ENCODE results near the gene MALRD1. TPM values are rescaled to one million over a fixed set of nuclear protein-coding genes. Genes with fewer than 3 reads are reported as not detected.

Gene MALRD1
- total RNA-seq, 2 experiments from 2014 or later: 0.36 to 0.56 TPM

- H3K4me3 Mint-ChIP-seq: no peak overlapping the region
- no peaks in the 10 kb centered on the region for H3K9me3 Mint-ChIP-seq
- no peak for DNase-seq
- H3K4me1 Mint-ChIP-seq: no peaks in the 10 kb centered on the region
- no peaks in the 10 kb centered on the region for H3K36me3 Mint-ChIP-seq
- no peak overlapping the region for H3K27ac Mint-ChIP-seq
- H3K27me3 Mint-ChIP-seq: no peaks in the 10 kb centered on the region
These were observed 607.9 kb downstream of the MALRD1 start for GRCh38 chr10:19656420-19657042.

- Mint-ChIP-seq H3K27me3 (no peaks in the 10 kb centered on the region), H3K27ac (no peak overlapping the region), H3K4me3 (no peak overlapping the region), H3K4me1 (no peaks in the 10 kb centered on the region), H3K9me3 (no peaks in the 10 kb centered on the region), H3K36me3 (no peaks in the 10 kb centered on the region)
- DNase-seq: no peak
These were observed 609.5 kb downstream of the MALRD1 start for GRCh38 chr10:19658131-19658530.

GRCh38 chr10:19658622-19659233 lies 610.1 kb downstream of the MALRD1 start:
- Mint-ChIP-seq H3K4me1 (no peaks in the 10 kb centered on the region), H3K27me3 (no peaks in the 10 kb centered on the region), H3K36me3 (no peaks in the 10 kb centered on the region), H3K27ac (no peak overlapping the region), H3K9me3 (no peaks in the 10 kb centered on the region), H3K4me3 (no peak overlapping the region)
- DNase-seq: no peak

- H3K27ac Mint-ChIP-seq: no peak overlapping the region
These were observed 611.5 kb downstream of the MALRD1 start for GRCh38 chr10:19659920-19660655.

GRCh38 chr10:19663344-19663743 lies 614.7 kb downstream of the MALRD1 start:
- H3K9me3 Mint-ChIP-seq: peaks cover 5% of the 10 kb centered on the region
- no peak for DNase-seq
- no peaks in the 10 kb centered on the region for H3K4me1 Mint-ChIP-seq
- no peaks in the 10 kb centered on the region for H3K27me3 Mint-ChIP-seq
- H3K4me3 Mint-ChIP-seq: no peak overlapping the region
- H3K27ac Mint-ChIP-seq: no peak overlapping the region
- no peaks in the 10 kb centered on the region for H3K36me3 Mint-ChIP-seq

More at GRCh38 chr10:19659920-19660655, 611.5 kb downstream of the MALRD1 start:
- no peak overlapping the region for H3K4me3 Mint-ChIP-seq
- no peaks in the 10 kb centered on the region for H3K4me1 Mint-ChIP-seq
- no peaks in the 10 kb centered on the region for H3K27me3 Mint-ChIP-seq
- H3K36me3 Mint-ChIP-seq: no peaks in the 10 kb centered on the region
- peaks cover 2% of the 10 kb centered on the region for H3K9me3 Mint-ChIP-seq
- no peak for DNase-seq

GRCh38 chr10:19668116-19668515 lies 619.5 kb downstream of the MALRD1 start:
- H3K4me3 Mint-ChIP-seq: no peak overlapping the region
- H3K27ac Mint-ChIP-seq: no peak overlapping the region
- no peaks in the 10 kb centered on the region for H3K36me3 Mint-ChIP-seq
- H3K4me1 Mint-ChIP-seq: no peaks in the 10 kb centered on the region
- no peak for DNase-seq
- H3K27me3 Mint-ChIP-seq: no peaks in the 10 kb centered on the region
- H3K9me3 Mint-ChIP-seq: peaks cover 5% of the 10 kb centered on the region

DNA sequence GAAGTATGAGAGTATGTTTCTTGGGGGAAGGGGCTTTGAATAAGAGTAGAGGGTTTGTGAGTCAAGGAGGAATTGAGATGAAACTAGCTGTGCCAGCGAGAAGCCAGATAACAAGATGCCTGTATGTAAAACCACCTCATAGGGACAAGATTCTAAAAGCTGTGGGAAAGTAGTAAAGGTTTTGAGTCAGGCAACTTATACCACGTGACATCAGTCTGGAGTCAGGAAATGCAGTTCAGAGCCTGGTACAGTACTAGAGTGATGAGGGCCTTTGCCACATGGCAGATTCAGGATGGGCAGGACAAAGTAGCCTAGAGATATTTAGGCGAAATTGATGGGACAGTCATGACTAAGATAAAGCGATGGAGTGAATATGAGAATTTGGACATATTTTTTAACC lies 627.5 kb downstream of the MALRD1 start:
- no peaks in the 10 kb centered on the region for H3K27me3 Mint-ChIP-seq
- peaks cover 6% of the 10 kb centered on the region for H3K9me3 Mint-ChIP-seq
- H3K36me3 Mint-ChIP-seq: no peaks in the 10 kb centered on the region
- no peaks in the 10 kb centered on the region for H3K4me1 Mint-ChIP-seq
- DNase-seq: no peak
- no peak overlapping the region for H3K27ac Mint-ChIP-seq
- H3K4me3 Mint-ChIP-seq: no peak overlapping the region

- Mint-ChIP-seq H3K4me1 (no peaks in the 10 kb centered on the region), H3K9me3 (peaks cover 9% of the 10 kb centered on the region), H3K27me3 (no peaks in the 10 kb centered on the region), H3K36me3 (no peaks in the 10 kb centered on the region), H3K27ac (no peak overlapping the region), H3K4me3 (no peak overlapping the region)
- no peak for DNase-seq
These were observed 634.8 kb downstream of the MALRD1 start for GRCh38 chr10:19683356-19683755.

DNA sequence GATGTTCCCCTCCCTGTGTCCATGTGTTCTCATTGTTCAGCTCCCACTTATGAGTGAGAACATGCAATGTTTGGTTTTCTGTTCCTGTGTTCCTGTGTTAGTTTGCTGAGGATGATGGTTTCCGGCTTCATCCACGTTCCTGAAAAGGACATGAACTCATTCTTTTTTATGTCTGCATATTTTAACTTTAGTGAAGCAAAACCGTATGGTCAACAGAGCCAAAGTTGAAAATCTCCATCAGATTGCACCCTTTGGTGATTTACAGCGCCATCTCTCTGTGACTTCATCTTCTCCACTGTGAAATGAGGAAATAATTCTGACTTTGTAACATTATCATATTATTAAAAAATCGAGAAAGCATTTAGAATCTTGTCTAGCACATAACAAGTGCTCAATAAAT lies 635.4 kb downstream of the MALRD1 start:
- no peaks in the 10 kb centered on the region for H3K36me3 Mint-ChIP-seq
- H3K4me1 Mint-ChIP-seq: no peaks in the 10 kb centered on the region
- no peak for DNase-seq
- H3K27me3 Mint-ChIP-seq: no peaks in the 10 kb centered on the region
- H3K27ac Mint-ChIP-seq: no peak overlapping the region
- H3K4me3 Mint-ChIP-seq: no peak overlapping the region
- peaks cover 9% of the 10 kb centered on the region for H3K9me3 Mint-ChIP-seq

GRCh38 chr10:19688344-19688743 lies 639.7 kb downstream of the MALRD1 start:
- no peak overlapping the region for H3K27ac Mint-ChIP-seq
- no peaks in the 10 kb centered on the region for H3K4me1 Mint-ChIP-seq
- no peaks in the 10 kb centered on the region for H3K36me3 Mint-ChIP-seq
- DNase-seq: no peak
- peaks cover 8% of the 10 kb centered on the region for H3K9me3 Mint-ChIP-seq
- H3K27me3 Mint-ChIP-seq: no peaks in the 10 kb centered on the region
- no peak overlapping the region for H3K4me3 Mint-ChIP-seq

DNA sequence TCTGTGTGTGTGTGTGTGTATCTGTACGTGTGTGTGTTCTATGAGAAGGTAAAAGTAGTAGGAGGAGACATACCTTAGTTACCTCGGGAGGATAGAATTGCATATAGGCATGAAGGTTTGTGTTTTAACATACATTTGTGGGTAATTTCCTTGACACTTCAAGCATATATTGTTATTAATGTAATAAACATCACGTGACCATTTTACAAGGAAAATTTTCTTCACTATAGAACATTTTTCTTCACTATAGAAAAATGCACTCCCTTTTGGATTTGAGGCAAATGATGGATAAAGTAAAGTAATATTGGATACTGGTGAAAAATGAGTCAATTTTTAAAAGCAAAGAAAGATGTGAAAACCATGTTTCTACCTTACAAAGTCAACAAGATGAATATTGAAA lies 640.6 kb downstream of the MALRD1 start:
- H3K9me3 Mint-ChIP-seq: peaks cover 11% of the 10 kb centered on the region
- H3K4me3 Mint-ChIP-seq: no peak overlapping the region
- H3K36me3 Mint-ChIP-seq: no peaks in the 10 kb centered on the region
- no peak overlapping the region for H3K27ac Mint-ChIP-seq
- no peaks in the 10 kb centered on the region for H3K27me3 Mint-ChIP-seq
- H3K4me1 Mint-ChIP-seq: no peaks in the 10 kb centered on the region
- no peak for DNase-seq

- H3K36me3 Mint-ChIP-seq: no peaks in the 10 kb centered on the region
- no peaks in the 10 kb centered on the region for H3K27me3 Mint-ChIP-seq
- no peaks in the 10 kb centered on the region for H3K4me1 Mint-ChIP-seq
- no peak overlapping the region for H3K4me3 Mint-ChIP-seq
- H3K9me3 Mint-ChIP-seq: peaks cover 9% of the 10 kb centered on the region
- no peak overlapping the region for H3K27ac Mint-ChIP-seq
- no peak for DNase-seq
These were observed 650.7 kb downstream of the MALRD1 start for GRCh38 chr10:19699299-19699698.

GRCh38 chr10:19701427-19702052 lies 652.9 kb downstream of the MALRD1 start:
- H3K4me3 Mint-ChIP-seq: no peak overlapping the region
- H3K27ac Mint-ChIP-seq: no peak overlapping the region
- DNase-seq: no peak
- H3K36me3 Mint-ChIP-seq: no peaks in the 10 kb centered on the region
- H3K4me1 Mint-ChIP-seq: no peaks in the 10 kb centered on the region
- no peaks in the 10 kb centered on the region for H3K27me3 Mint-ChIP-seq
- peaks cover 4% of the 10 kb centered on the region for H3K9me3 Mint-ChIP-seq

DNA sequence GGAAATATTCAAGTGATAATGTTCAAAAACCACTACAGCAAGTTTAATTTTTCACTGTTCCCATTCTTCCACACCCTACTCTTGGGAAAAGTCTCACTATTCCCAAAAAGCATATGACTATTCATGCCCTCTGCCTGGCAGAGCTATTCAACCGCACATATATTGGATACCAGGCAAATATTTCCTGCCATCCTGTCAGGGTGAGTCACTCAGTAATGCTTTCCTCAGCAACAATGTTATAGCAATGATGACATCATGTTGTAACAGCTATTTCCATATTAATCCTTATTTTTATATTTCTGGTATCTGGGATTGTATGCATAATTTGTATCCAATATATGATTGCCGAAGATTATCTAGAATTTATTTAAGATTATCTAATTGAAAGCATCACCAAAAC lies 653.6 kb downstream of the MALRD1 start:
- no peak for DNase-seq
- H3K36me3 Mint-ChIP-seq: peaks cover 4% of the 10 kb centered on the region
- no peak overlapping the region for H3K27ac Mint-ChIP-seq
- peaks cover 4% of the 10 kb centered on the region for H3K9me3 Mint-ChIP-seq
- H3K27me3 Mint-ChIP-seq: no peaks in the 10 kb centered on the region
- no peaks in the 10 kb centered on the region for H3K4me1 Mint-ChIP-seq
- H3K4me3 Mint-ChIP-seq: no peak overlapping the region

- no peak for DNase-seq
- H3K4me1 Mint-ChIP-seq: no peaks in the 10 kb centered on the region
- no peak overlapping the region for H3K4me3 Mint-ChIP-seq
- no peak overlapping the region for H3K27ac Mint-ChIP-seq
- H3K27me3 Mint-ChIP-seq: no peaks in the 10 kb centered on the region
- peaks cover 2% of the 10 kb centered on the region for H3K9me3 Mint-ChIP-seq
- H3K36me3 Mint-ChIP-seq: peaks cover 4% of the 10 kb centered on the region
These were observed 655.9 kb downstream of the MALRD1 start for GRCh38 chr10:19704544-19704943.

Data from activated naive CD8-positive, alpha-beta T cell treated with anti-CD3 and anti-CD28 coated beads for 36 hours (primary cell).